OCI-LY7 (cell line): ENCODE data around the gene BTBD7. TPM values are rescaled to one million over a fixed set of nuclear protein-coding genes. Genes with fewer than 3 reads are reported as not detected.
A peak's percentile ranks its signal among the peaks of the same experiment; 100 is the strongest.

Experiments used
- BruUV-seq: library from RNA; stranded (reverse); fragments of 400-500 nt; replicated peaks from 2 replicates; lab custom pipeline; 2021; lab: Mats Ljungman, UMichigan
- CTCF ChIA-PET: fragments of 300-600 bp; sonication (Branson Sonifier 250); formaldehyde crosslinking; loops from one replicate; lab custom pipeline; 2022; ENCODE audit warnings: antibody characterized with exemption; ENCODE audit not compliant: unreplicated experiment; lab: Charles Lee
- POLR2A ChIA-PET: fragments of 300-600 bp; sonication (Branson Sonifier 250); formaldehyde crosslinking; loops from one replicate; lab custom pipeline; 2022; ENCODE audit warnings: antibody characterized with exemption; lab: Charles Lee
- DNase-seq: peaks from one replicate; pipeline ENCODE4 v3.0.0-alpha.2; 2015; ENCODE audit warnings: low spot score
- H2AFZ ChIP-seq: fragments of 200-600 bp; sonication (generic), shearing (Covaris generic); 2 replicates; pipeline ENCODE4 v1.6.1; 2014; ENCODE audit warnings: mild to moderate bottlenecking, antibody characterized with exemption, low read length, moderate library complexity
- H3K27ac ChIP-seq: fragments of 200-600 bp; sonication (generic); 2 replicates; pipeline ENCODE4 v1.5.1; 2014; ENCODE audit warnings: mixed run types, low read depth, mild to moderate bottlenecking, moderate library complexity, low read length, inconsistent platforms; ENCODE audit not compliant: poor library complexity, severe bottlenecking
- H3K36me3 ChIP-seq: fragments of 200-600 bp; sonication (generic); 2 replicates; pipeline ENCODE4 v1.6.1; 2014; ENCODE audit warnings: mild to moderate bottlenecking, antibody characterized with exemption, low read length, moderate library complexity, mixed read lengths; ENCODE audit not compliant: insufficient read depth
- H3K4me1 ChIP-seq: fragments of 200-600 bp; sonication (generic); 2 replicates; pipeline ENCODE4 v1.5.1; 2014; ENCODE audit warnings: mild to moderate bottlenecking, low read length; ENCODE audit not compliant: insufficient read depth, poor library complexity, severe bottlenecking
- H3K4me2 ChIP-seq: fragments of 200-600 bp; sonication (generic); 2 replicates; pipeline ENCODE4 v1.6.1; 2014; ENCODE audit warnings: mild to moderate bottlenecking, low read length
- H3K4me3 ChIP-seq: fragments of 200-600 bp; sonication (generic); 2 replicates; pipeline ENCODE4 v1.5.1; 2014; ENCODE audit warnings: mild to moderate bottlenecking, low read depth, low read length; ENCODE audit not compliant: poor library complexity, severe bottlenecking
- H3K79me2 ChIP-seq: fragments of 200-600 bp; sonication (generic); 2 replicates; pipeline ENCODE4 v1.6.1; 2016; ENCODE audit warnings: low read depth, mild to moderate bottlenecking, low read length, moderate library complexity, mixed read lengths; ENCODE audit not compliant: insufficient read depth
- H3K9me2 ChIP-seq: fragments of 200-600 bp; sonication (generic); 2 replicates; pipeline ENCODE4 v1.6.1; 2016; ENCODE audit warnings: mild to moderate bottlenecking, low read length, mixed read lengths; ENCODE audit not compliant: insufficient read depth
- H3K9me3 ChIP-seq: fragments of 200-600 bp; sonication (generic); 2 replicates; pipeline ENCODE4 v1.6.1; 2014; ENCODE audit warnings: mild to moderate bottlenecking, mixed run types, low read length, mixed read lengths
- H4K20me1 ChIP-seq: fragments of 200-600 bp; sonication (generic); 2 replicates; pipeline ENCODE4 v1.6.1; 2014; ENCODE audit warnings: mild to moderate bottlenecking, antibody characterized with exemption, low read length, moderate library complexity, mixed read lengths; ENCODE audit not compliant: insufficient read depth
- CTCF ChIP-seq: fragments of 200-600 bp; sonication (generic); conservative IDR thresholded peaks from 2 replicates; pipeline ENCODE4 v1.5.1; 2014; ENCODE audit warnings: mild to moderate bottlenecking, antibody characterized with exemption, low read length, moderate library complexity, mixed read lengths
- EZH2phosphoT487 ChIP-seq: fragments of 200-600 bp; sonication (generic); IDR thresholded peaks from 2 replicates; pipeline ENCODE4 v1.6.1; 2018; ENCODE audit warnings: low read depth, borderline replicate concordance, mild to moderate bottlenecking, mixed run types, antibody characterized with exemption, low read length, moderate library complexity, mixed read lengths
- intact Hi-C: fragments of 100-400 bp; cut with micrococcal nuclease; formaldehyde crosslinking; loops from one replicate; pipeline ENCODE4 v1.10.0; 2022; ENCODE audit not compliant: unreplicated experiment
- total RNA-seq, 2 experiments: library from RNA; depleted of rRNA in 1 of 2; stranded (reverse); fragments of >200 nt in 1 of 2; shearing (Covaris generic) in 1 of 2; gene quantifications; 2 replicates each; pipeline ENCODE4 v1.2.3, GENCODE V29; 2014 to 2022

BTBD7 gene
- total RNA-seq, 2 experiments from 2014 or later = 9.7 to 19.6 TPM

DNA sequence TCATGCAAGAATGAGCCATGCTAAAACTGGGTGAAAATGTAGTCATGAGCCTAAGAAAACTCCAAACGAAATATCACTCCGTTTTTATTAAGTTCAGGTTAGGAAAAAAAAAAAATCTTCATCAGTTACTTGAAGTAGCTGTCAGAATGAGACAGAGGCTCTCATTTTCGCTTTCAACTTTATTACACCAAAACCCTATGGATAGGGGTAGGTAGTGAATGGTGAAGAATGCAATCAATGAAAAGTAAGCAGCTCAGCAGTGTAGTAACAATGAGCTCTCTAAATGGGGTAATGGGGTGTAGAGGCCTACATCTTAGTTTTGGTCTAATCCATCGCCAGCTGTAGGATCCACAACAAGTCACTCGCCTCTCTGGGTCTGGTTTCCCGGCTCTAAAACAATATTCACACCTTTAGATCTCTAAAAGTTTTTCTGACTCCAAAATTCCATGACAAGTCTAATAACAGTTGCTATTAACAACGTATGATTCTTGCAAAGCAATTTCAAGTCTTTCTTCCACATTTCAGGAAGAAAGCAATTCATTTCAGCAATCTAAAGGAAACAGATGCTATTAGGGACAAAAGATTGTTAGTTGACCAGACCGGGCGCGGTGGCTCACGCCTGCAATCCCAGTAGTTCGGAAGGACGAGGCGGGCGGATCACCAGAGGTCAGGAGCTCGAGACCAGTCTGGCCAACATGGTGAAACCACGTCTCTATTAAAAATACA is 1.7 kb downstream of the BTBD7 start:
- no peak for TF ChIP-seq CTCF
- no peak for TF ChIP-seq EZH2phosphoT487
- Histone ChIP-seq H4K20me1 (peaks cover 21% of the 10 kb centered on the region), H3K4me2 (peak overlapping the region; percentile 78), H3K79me2 (peaks cover 73% of the 10 kb centered on the region), H3K4me3 (peak overlapping the region; percentile 75), H3K36me3 (peaks cover 3% of the 10 kb centered on the region; the same call in 1 of the 2 replicates), H3K27ac (no peak overlapping the region), H3K9me3 (0 out of 2 replicates have a peak, but pooled peaks cover 4% of the 10 kb centered on the region), H2AFZ (no peak overlapping the region), H3K4me1 (peaks cover 34% of the 10 kb centered on the region), H3K9me2 (no peaks in the 10 kb centered on the region)
- POLR2A ChIA-PET = interaction anchor here (0.5 to 1.5 kb wide), 2 partner anchors 9 to 82 kb away, joined by 4 to 5 read pairs; no protein-coding TSS in a partner anchor
- CTCF ChIA-PET = no interaction called here
- intact Hi-C loops = loop anchor here (10.0 kb wide), 1 partner anchor 216 kb away; the partner anchor contains the start of gene ITPK1
- no TSS peak for BruUV-seq
- no peak for DNase-seq

DNA sequence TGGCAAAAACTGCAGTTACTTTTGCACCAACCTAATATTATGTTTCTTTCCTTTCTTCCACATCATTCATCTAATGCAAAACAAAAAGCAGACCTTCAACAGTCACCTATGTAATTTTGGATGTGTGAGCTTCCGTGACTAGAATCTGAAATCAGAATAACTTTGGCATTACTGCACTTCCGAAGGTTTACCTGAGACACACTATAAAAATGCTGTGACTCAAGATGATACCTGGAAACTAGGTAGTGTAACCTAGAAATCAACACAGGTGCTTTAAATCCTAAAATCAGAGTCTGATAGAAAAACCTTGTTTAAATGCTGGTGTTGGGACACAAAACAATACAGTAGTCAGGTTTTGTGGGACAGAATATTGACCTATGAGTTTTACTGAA is 2.2 kb downstream of the BTBD7 start:
- ChIA-PET POLR2A (interaction anchor here (0.5 to 0.8 kb wide), 2 partner anchors 21 to 81 kb away, joined by 4 to 6 read pairs; no protein-coding TSS in a partner anchor), CTCF (no interaction called here)
- H3K4me3 ChIP-seq = no peak overlapping the region

More for the DNA sequence above, 2.2 kb downstream of the BTBD7 start:
- TF ChIP-seq EZH2phosphoT487 (no peak), CTCF (no peak)
- DNase-seq = no peak
- no peaks in the 10 kb centered on the region for H3K9me2 ChIP-seq
- H3K36me3 ChIP-seq = peaks cover 3% of the 10 kb centered on the region; the same call in 1 of the 2 replicates
- H3K9me3 ChIP-seq = 0 out of 2 replicates have a peak, but pooled peaks cover 4% of the 10 kb centered on the region
- H3K27ac ChIP-seq = no peak overlapping the region
- no peak overlapping the region for H2AFZ ChIP-seq
- H3K4me2 ChIP-seq = peak overlapping the region; percentile 78
- peaks cover 21% of the 10 kb centered on the region for H4K20me1 ChIP-seq
- H3K4me1 ChIP-seq = peaks cover 34% of the 10 kb centered on the region
- intact Hi-C loops = loop anchor here (10.0 kb wide), 1 partner anchor 216 kb away; the partner anchor contains the start of gene ITPK1
- no TSS peak for BruUV-seq
- peaks cover 79% of the 10 kb centered on the region for H3K79me2 ChIP-seq
